Large intestine (tissue), 12 donors: ENCODE data around the gene ZNF614. TPM values are rescaled to one million over a fixed set of nuclear protein-coding genes. Genes with fewer than 3 reads are reported as not detected.
"Not testable (repeated sequence)": the region's sequence is repeated elsewhere in the genome, so short reads cannot be mapped to it uniquely, and the experiment has no call there.

ENCODE experiments used
- DNase-seq, 2 donors: peaks; one replicate each; pipeline versions ENCODE4 v3.0.0 to v3.0.0-alpha.2; 2013
- H3K27ac ChIP-seq: one replicate; pipeline ENCODE4 v1.5.1; 2013; ENCODE audit warnings: low read length
- H3K27me3 ChIP-seq: 2 replicates; pipeline ENCODE4 v1.6.1; 2013; ENCODE audit warnings: low read length; ENCODE audit not compliant: control insufficient read depth, insufficient read depth
- H3K36me3 ChIP-seq: 2 replicates; pipeline ENCODE4 v1.6.1; 2013; ENCODE audit warnings: low read length; ENCODE audit not compliant: control insufficient read depth, insufficient read depth
- H3K4me1 ChIP-seq: one replicate; pipeline ENCODE4 v1.6.1; 2013; ENCODE audit warnings: low read length; ENCODE audit not compliant: control insufficient read depth, insufficient read depth
- H3K4me3 ChIP-seq: one replicate; pipeline ENCODE4 v1.5.1; 2013; ENCODE audit warnings: low read length
- H3K9me3 ChIP-seq: one replicate; pipeline ENCODE4 v1.6.1; 2013; ENCODE audit warnings: mild to moderate bottlenecking, low read depth, low read length, moderate library complexity; ENCODE audit not compliant: control insufficient read depth
- WGBS: methylation state at CpG from one replicate; pipeline ENCODE4 v1.1.5; 2013; ENCODE audit warnings: low lambda C conversion rate; ENCODE audit not compliant: insufficient coverage; 5-methylcytosine and 5-hydroxymethylcytosine counted together
- long read RNA-seq, 11 donors: transcript quantifications; one replicate each; lab custom pipeline, GENCODE V29; 2026
- polyA plus RNA-seq: library from polyadenylated mRNA; unstranded; fragments of 120-200 nt; gene quantifications from one replicate; pipeline ENCODE4 v1.2.1, GENCODE V29; 2013

ZNF614 gene
- polyA plus RNA-seq = 8.1 TPM
- long read RNA-seq, donor 1, full-length matches to known transcripts = 1 of 1 reads
- long read RNA-seq, donor 1, partial matches to known transcripts = 0 of 1 reads
- long read RNA-seq, donor 1, other reads (novel, unspliced or antisense) = 0 of 1 reads
- long read RNA-seq, donor 2, full-length matches to known transcripts = 2 of 2 reads
- long read RNA-seq, donor 2, partial matches to known transcripts = 0 of 2 reads
- long read RNA-seq, donor 2, other reads (novel, unspliced or antisense) = 0 of 2 reads
- long read RNA-seq, donor 3, full-length matches to known transcripts = 3 of 3 reads
- long read RNA-seq, donor 3, partial matches to known transcripts = 0 of 3 reads
- long read RNA-seq, donor 3, other reads (novel, unspliced or antisense) = 0 of 3 reads
- long read RNA-seq, donor 4 = 0 reads
- long read RNA-seq, donor 5, full-length matches to known transcripts = 2 of 2 reads
- long read RNA-seq, donor 5, partial matches to known transcripts = 0 of 2 reads
- long read RNA-seq, donor 5, other reads (novel, unspliced or antisense) = 0 of 2 reads
- long read RNA-seq, donor 6, full-length matches to known transcripts = 6 of 6 reads
- long read RNA-seq, donor 6, partial matches to known transcripts = 0 of 6 reads
- long read RNA-seq, donor 6, other reads (novel, unspliced or antisense) = 0 of 6 reads
- long read RNA-seq, donor 7, full-length matches to known transcripts = 2 of 2 reads
- long read RNA-seq, donor 7, partial matches to known transcripts = 0 of 2 reads
- long read RNA-seq, donor 7, other reads (novel, unspliced or antisense) = 0 of 2 reads
- long read RNA-seq, donor 8, full-length matches to known transcripts = 2 of 2 reads
- long read RNA-seq, donor 8, partial matches to known transcripts = 0 of 2 reads
- long read RNA-seq, donor 8, other reads (novel, unspliced or antisense) = 0 of 2 reads
- long read RNA-seq, donor 9 = 0 reads
- long read RNA-seq, donor 10, full-length matches to known transcripts = 6 of 6 reads
- long read RNA-seq, donor 10, partial matches to known transcripts = 0 of 6 reads
- long read RNA-seq, donor 10, other reads (novel, unspliced or antisense) = 0 of 6 reads
- long read RNA-seq, donor 11, full-length matches to known transcripts = 3 of 3 reads
- long read RNA-seq, donor 11, partial matches to known transcripts = 0 of 3 reads
- long read RNA-seq, donor 11, other reads (novel, unspliced or antisense) = 0 of 3 reads

DNA sequence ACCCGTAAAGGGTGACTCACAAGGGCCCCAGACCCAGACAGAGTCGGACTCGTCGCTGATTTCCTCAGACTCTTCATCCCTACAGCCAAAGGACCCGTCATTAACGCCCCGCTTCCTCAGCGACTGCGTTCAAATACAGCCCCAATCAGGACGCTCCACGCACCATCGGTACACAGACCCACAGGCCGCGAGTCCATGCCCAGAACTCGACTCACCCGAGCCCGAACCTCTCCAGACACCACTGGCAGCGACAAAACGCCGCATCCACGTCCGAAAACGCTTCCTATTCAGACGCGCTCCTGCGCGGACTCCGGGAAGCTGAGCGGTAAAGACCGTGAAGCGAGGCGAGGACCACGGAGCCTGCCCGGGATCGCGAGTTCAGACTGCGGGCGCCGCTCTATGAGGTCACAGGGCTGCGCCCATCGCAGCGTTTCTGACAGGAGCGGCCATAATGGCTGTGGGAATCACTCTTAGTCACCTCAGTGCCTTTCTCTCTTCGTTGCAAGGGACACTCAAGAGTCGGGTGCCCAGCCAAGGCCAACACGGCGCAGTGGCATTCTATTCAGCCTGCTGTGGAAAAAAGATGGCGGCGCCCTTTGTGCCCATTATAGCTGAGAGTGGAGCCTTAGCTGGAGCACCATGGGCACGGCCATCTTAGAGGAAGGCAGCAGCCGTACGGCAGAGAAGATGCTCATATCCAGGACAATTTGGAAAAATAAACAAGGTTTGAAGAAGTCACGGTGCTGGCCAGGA is at the start of gene ZNF614:
Gene ZNF614 (minus strand): TSS at position 353 of the 753 bp plus-strand sequence. CDS start 2,634 bp downstream, outside the sequence.
- Histone ChIP-seq H3K27ac (peak within 1 kb of the TSS; percentile 97), H3K9me3 (peaks cover 24% of the 10 kb centered on the region), H3K4me1 (no peaks in the 10 kb centered on the region), H3K27me3 (no peaks in the 10 kb centered on the region), H3K36me3 (peaks cover 28% of the 10 kb centered on the region), H3K4me3 (peak within 1 kb of the TSS; percentile 91)
- peak; percentile 81 to 96 for DNase-seq
- WGBS = no CpG with 5 or more reads among the region's 53 CpGs

DNA sequence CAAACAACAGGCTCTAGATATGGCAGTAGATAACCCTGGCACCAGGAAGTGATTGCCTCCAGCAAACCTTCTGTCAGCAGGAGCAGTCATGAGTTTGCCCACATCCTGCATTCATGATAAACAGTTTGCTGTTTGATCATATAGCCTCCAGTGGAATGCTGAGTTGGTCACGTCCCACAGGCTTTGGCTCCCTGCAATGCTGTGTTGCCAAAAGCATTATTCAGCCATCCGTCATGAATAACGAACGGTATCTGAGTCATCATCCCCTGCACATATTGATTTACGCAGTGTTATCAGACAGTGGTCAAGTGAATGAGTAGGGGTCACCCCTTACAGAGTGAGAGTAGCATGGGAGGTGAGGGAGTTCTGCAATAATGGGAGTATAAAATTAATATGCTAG is 42.3 kb upstream of the ZNF614 start:
- Histone ChIP-seq H3K4me1 (no peaks in the 10 kb centered on the region), H3K27ac (no peak overlapping the region), H3K27me3 (no peaks in the 10 kb centered on the region), H3K9me3 (peaks cover 75% of the 10 kb centered on the region), H3K36me3 (peaks cover 62% of the 10 kb centered on the region), H3K4me3 (no peak overlapping the region)
- DNase-seq = no peak
- WGBS = 100% methylated on average over 3 of the region's 5 CpGs

DNA sequence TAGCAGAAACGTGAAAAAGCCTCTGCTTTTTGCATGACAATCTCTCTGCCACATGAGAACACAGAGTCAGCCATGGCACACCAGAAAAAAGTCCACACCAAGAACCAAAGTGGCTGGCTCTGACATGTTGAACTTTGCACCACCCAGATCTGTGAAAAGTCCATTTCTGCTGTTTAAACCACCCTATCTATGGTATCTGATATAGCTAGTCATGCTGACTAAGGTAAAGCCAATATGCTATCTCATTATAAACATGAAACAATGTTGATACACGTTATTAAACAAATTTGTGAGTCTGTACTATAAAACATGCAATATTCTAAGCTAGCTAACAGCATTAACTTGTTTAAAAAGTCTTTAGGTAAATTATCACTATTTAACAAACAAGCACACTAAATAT is 41.5 kb upstream of the ZNF614 start:
- no peaks in the 10 kb centered on the region for H3K27me3 ChIP-seq
- no peak for DNase-seq
- H3K9me3 ChIP-seq = peaks cover 75% of the 10 kb centered on the region
- no peak overlapping the region for H3K4me3 ChIP-seq
- H3K27ac ChIP-seq = no peak overlapping the region
- no peaks in the 10 kb centered on the region for H3K4me1 ChIP-seq
- H3K36me3 ChIP-seq = peaks cover 58% of the 10 kb centered on the region
- no CpG with 5 or more reads among the region's 2 CpGs for WGBS

DNA sequence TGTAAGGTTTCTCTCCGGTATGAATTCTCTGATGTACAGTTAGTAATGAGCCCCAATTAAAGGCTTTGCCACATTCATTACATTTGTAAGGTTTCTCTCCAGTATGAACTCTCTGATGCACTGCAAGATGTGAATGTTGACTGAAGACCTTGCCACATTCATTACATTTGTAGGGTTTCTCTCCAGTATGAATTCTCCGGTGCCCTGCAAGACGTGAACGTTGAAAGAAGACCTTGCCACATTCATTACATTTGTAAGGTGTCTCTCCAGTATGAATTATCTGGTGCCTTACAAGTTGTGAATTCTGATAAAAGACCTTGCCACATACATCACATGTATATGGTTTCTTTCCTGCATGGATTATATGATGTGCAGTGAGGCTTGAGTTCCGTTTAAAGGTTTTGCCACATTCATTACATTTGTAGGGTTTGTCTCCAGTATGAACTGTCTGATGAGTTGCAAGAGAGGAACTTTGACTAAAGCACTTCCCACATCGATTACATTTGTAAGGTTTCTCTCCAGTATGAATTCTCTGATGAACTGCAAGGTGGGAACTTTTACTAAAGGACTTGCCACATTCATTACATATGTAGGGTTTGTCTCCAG is 38.2 kb upstream of the ZNF614 start:
- Histone ChIP-seq H3K4me3 (no peak overlapping the region), H3K4me1 (no peaks in the 10 kb centered on the region), H3K27ac (no peak overlapping the region), H3K27me3 (no peaks in the 10 kb centered on the region), H3K9me3 (peaks cover 75% of the 10 kb centered on the region), H3K36me3 (peaks cover 54% of the 10 kb centered on the region)
- no peak for DNase-seq
- WGBS = 100% methylated on average over 1 of the region's 6 CpGs

DNA sequence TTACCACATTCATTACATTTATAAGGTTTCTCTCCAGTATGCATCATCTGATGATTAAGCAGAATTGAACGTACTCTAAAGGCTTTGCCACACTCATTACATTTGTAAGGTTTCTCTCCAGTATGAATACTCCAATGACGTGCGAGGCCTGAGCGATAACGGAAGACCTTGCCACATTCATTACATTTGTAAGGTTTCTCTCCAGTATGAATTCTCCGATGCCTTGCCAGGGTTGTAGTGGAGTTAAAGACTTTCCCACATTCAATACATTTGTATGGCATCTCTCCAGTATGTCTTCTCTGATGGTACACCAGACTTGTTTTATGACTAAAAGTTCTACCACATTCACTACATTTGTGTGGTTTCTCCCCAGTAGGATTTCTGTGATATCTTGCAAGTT is 37.2 kb upstream of the ZNF614 start:
- Histone ChIP-seq H3K36me3 (peaks cover 44% of the 10 kb centered on the region), H3K4me3 (no peak overlapping the region), H3K27ac (no peak overlapping the region), H3K27me3 (no peaks in the 10 kb centered on the region), H3K9me3 (peaks cover 71% of the 10 kb centered on the region), H3K4me1 (no peaks in the 10 kb centered on the region)
- no CpG with 5 or more reads among the region's 6 CpGs for WGBS
- no peak for DNase-seq

DNA sequence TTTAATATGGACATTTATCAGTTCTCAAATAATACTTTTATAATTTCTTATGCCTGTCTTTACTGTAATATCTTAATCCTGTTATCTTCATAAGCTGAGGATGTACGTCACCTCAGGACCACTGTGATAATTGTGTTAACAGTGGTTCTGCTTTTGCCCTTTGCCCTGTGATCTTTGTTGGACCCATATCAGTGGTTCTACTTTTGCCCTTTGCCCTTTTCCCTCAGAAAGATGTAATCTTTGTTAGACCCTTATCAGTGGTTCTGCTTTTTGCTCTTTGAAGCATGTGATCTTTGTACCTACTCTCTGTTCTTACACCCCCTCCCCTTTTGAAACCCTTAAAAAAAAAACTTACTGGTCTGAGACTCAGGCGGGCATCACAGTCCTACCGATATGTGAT is 28.3 kb upstream of the ZNF614 start:
- not testable (repeated sequence) for H3K27ac ChIP-seq, H3K4me1 ChIP-seq, H3K36me3 ChIP-seq, H3K27me3 ChIP-seq, H3K4me3 ChIP-seq, DNase-seq
- WGBS = no CpG with 5 or more reads among the region's 3 CpGs
- peaks cover 21% of the 10 kb centered on the region for H3K9me3 ChIP-seq

DNA sequence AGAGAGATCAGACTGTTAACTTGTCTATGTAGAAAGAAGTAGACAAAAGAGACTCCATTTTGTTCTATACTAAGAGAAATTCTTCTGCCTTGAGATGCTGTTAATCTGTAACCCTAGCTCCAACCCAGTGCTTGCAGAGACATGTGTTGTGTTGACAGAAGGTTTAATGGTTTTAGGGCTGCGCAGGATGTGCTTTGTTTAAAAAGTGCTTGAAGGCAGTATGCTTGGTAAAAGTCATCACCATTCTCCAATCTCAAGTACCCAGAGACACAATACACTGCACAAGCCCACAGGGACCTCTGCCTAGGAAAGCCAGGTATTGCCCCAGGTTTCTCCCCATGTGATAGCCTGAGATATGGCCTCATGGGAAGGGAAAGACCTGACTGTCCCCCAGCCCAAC is 23.6 kb upstream of the ZNF614 start:
- no CpG with 5 or more reads among the region's 1 CpG for WGBS
- H3K4me3 ChIP-seq, H3K27me3 ChIP-seq, DNase-seq, H3K4me1 ChIP-seq, H3K36me3 ChIP-seq, H3K27ac ChIP-seq: not testable (repeated sequence)
- peaks cover 19% of the 10 kb centered on the region for H3K9me3 ChIP-seq

DNA sequence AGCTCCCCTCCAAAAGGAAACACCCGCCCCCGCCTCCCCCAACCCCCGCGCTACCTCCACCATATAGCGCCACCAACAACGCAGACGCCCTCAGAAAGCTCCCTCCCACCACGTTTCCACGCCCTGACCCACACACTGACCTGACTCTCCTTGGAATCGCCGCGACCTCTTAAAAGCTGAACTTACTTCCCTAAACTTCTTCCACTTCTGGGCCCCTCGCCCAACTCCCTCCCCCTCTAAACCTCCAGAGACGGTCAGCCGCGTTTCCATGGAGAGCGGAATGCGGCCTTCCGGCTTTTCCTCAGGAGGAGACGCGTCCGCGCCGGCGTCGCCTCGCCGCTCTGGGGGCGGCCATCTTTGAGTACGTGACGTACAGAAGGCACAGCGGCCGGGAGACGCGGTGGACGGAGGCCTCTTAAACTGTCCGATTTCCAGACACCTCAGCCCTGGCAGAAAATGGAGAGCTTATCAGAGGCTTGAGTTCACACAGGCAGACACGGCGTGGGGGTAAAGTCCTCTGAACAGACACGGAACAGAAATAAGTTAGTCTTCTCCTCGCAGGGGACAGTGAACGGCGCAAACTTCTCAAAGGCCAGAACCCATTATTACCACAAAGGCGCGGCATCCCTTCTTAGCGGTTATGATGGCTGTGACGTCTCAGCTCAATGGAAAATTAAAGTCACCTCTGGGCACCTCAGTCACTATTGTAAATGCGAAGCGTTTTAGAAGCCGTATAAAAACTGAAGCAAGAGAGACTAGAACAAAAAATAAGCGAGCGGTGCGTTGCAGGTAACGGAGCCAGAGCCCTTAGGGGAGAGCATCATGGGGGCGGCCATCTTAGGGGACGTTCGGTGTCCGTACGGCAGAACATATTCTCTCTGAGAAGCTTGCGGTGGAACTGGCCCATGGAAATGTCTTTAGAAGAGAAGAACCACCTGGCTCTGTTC is 20.6 kb upstream of the ZNF614 start, which contains the start of gene ZNF432:
Gene ZNF432 (minus strand): TSS at position 284 of the 947 bp plus-strand sequence. CDS start 1,970 bp downstream, outside the sequence.
- H3K36me3 ChIP-seq = peaks cover 19% of the 10 kb centered on the region
- peak within 1 kb of the TSS; percentile 73 for H3K4me3 ChIP-seq
- no peaks in the 10 kb centered on the region for H3K4me1 ChIP-seq
- peak; percentile 94 to 98 for DNase-seq
- H3K9me3 ChIP-seq = peaks cover 27% of the 10 kb centered on the region
- H3K27ac ChIP-seq = peak within 1 kb of the TSS; percentile 92
- no peaks in the 10 kb centered on the region for H3K27me3 ChIP-seq
- no CpG with 5 or more reads among the region's 60 CpGs for WGBS
